Stimulated activated CD4-positive, alpha-beta T cell treated with anti-CD3 and anti-CD28 coated beads, Interleukin-15, amount 100 ng/mL, for 48 hours (primary cell): ENCODE measurements around the gene LHB.
"Not testable (repeated sequence)": the region's sequence is repeated elsewhere in the genome, so short reads cannot be mapped to it uniquely, and the experiment has no call there.

ENCODE experiments used
- DNase-seq, 2 donors: peaks; one replicate each; pipeline ENCODE4 v3.0.0-alpha.2; 2020; ENCODE audit warnings: low read depth in 2 of 2

Gene LHB

GRCh38 chr19:49038557-49039276 lies 21.8 kb upstream of the LHB start:
- DNase-seq, result not testable (repeated sequence)

- DNase-seq, result not testable (repeated sequence)
These were observed 21.2 kb upstream of the LHB start for GRCh38 chr19:49038111-49038510.

GRCh38 chr19:49036815-49037214 lies 19.9 kb upstream of the LHB start, which contains the start of gene CGB1:
CGB1 (minus strand) TSS chr19:49036895; CDS start chr19:49036711, 184 bp downstream.
- DNase-seq, result peak; percentile 60 to 68

GRCh38 chr19:49031642-49032301 lies 14.9 kb upstream of the LHB start, which contains the start of gene CGB2:
CGB2 (plus strand) TSS chr19:49031890; CDS start chr19:49032096, 206 bp downstream.
- peak; percentile 74 to 82 for DNase-seq

GRCh38 chr19:49030323-49030722 lies 13.4 kb upstream of the LHB start:
- not testable (repeated sequence) for DNase-seq

- DNase-seq, result not testable (repeated sequence)
These were observed 12.9 kb upstream of the LHB start for GRCh38 chr19:49029749-49030148.

GRCh38 chr19:49028686-49029085 lies 11.8 kb upstream of the LHB start:
- not testable (repeated sequence) for DNase-seq

GRCh38 chr19:49025599-49025998 lies 8.7 kb upstream of the LHB start:
- DNase-seq, result not testable (repeated sequence)

GRCh38 chr19:49025088-49025487 lies 8.2 kb upstream of the LHB start:
- DNase-seq, result not testable (repeated sequence)

GRCh38 chr19:49024233-49024632 lies 7.3 kb upstream of the LHB start, which contains the start of gene CGB3:
CGB3 (minus strand) TSS chr19:49024333; CDS start chr19:49023971, 362 bp downstream.
- not testable (repeated sequence) for DNase-seq

GRCh38 chr19:49022116-49022515 lies 5.2 kb upstream of the LHB start:
- DNase-seq, result no peak

- no peak for DNase-seq
These were observed 4.3 kb upstream of the LHB start for GRCh38 chr19:49020931-49021895.

- DNase-seq, result no peak
These were observed 3.5 kb upstream of the LHB start for GRCh38 chr19:49020342-49020741.

GRCh38 chr19:49019242-49019932 lies 2.5 kb upstream of the LHB start:
- peak; percentile 47 to 61 for DNase-seq

GRCh38 chr19:49018388-49019241 lies 1.7 kb upstream of the LHB start:
- not testable (repeated sequence) for DNase-seq

GRCh38 chr19:49017666-49018351 lies 918 bp upstream of the LHB start:
- peak in 1 of 2 donors; percentile 46 for DNase-seq

GRCh38 chr19:49016067-49016839 lies 638 bp downstream of the LHB start:
- DNase-seq, result no peak

- no peak for DNase-seq
These were observed 2.0 kb downstream of the LHB start for GRCh38 chr19:49014870-49015255.
